Fibroblast of lung (primary cell): Measurements from ENCODE around the gene KIF16B. TPM values are rescaled to one million over a fixed set of nuclear protein-coding genes. Genes with fewer than 3 reads are reported as not detected.

Experiments
- DNase-seq, 2 donors: peaks; one replicate each; pipeline versions ENCODE4 v3.0.0 to v3.0.0-alpha.2; 2010; ENCODE audit warnings: low read depth in 2 of 2
- H2AFZ ChIP-seq: 2 replicates; pipeline ENCODE4 v1.5.1; 2012; ENCODE audit warnings: low read length, control low read depth, inconsistent platforms
- H3K27ac ChIP-seq: 2 replicates; pipeline ENCODE4 v1.5.1; 2011; ENCODE audit warnings: low read length, control low read depth; ENCODE audit not compliant: insufficient read depth
- H3K27me3 ChIP-seq: 2 replicates; pipeline ENCODE4 v1.5.1; 2011; ENCODE audit warnings: mild to moderate bottlenecking, low read length; ENCODE audit not compliant: control insufficient read depth, insufficient read depth
- H3K36me3 ChIP-seq: 2 replicates; pipeline ENCODE4 v1.5.1; 2011; ENCODE audit warnings: low read length; ENCODE audit not compliant: control insufficient read depth, insufficient read depth
- H3K4me1 ChIP-seq: 2 replicates; pipeline ENCODE4 v1.5.1; 2011; ENCODE audit warnings: low read length; ENCODE audit not compliant: control insufficient read depth, insufficient read depth; ENCODE audit errors: extremely low read depth
- H3K4me2 ChIP-seq: 2 replicates; pipeline ENCODE4 v1.5.1; 2011; ENCODE audit warnings: low read length, control low read depth; ENCODE audit not compliant: insufficient read depth; ENCODE audit errors: extremely low read depth
- H3K4me3 ChIP-seq, 4 experiments: fragments of 200-600 bp in 1 of 4; sonication (generic) in 1 of 4; replicated peaks in 1 of 4; 2 replicates each; pipeline ENCODE4 v1.5.1; 2011 to 2016; ENCODE audit warnings: low read length in 4 of 4, low read depth in 3 of 4, mild to moderate bottlenecking in 3 of 4, control low read depth in 2 of 4, inconsistent platforms in 1 of 4, mixed read lengths in 1 of 4; ENCODE audit not compliant: insufficient read depth in 1 of 4; ENCODE audit errors: control extremely low read depth in 1 of 4
- H3K79me2 ChIP-seq: 2 replicates; pipeline ENCODE4 v1.5.1; 2012; ENCODE audit warnings: mild to moderate bottlenecking, low read length, inconsistent platforms; ENCODE audit not compliant: control insufficient read depth, insufficient read depth
- H3K9ac ChIP-seq: 2 replicates; pipeline ENCODE4 v1.5.1; 2011; ENCODE audit warnings: mild to moderate bottlenecking, low read length, control low read depth; ENCODE audit not compliant: insufficient read depth
- H3K9me3 ChIP-seq: 2 replicates; pipeline ENCODE4 v1.5.1; 2012; ENCODE audit warnings: low read depth, low read length; ENCODE audit not compliant: control insufficient read depth, insufficient read depth
- H4K20me1 ChIP-seq: 2 replicates; pipeline ENCODE4 v1.5.1; 2011; ENCODE audit warnings: low read length; ENCODE audit not compliant: control insufficient read depth, insufficient read depth; ENCODE audit errors: extremely low read depth
- EZH2 ChIP-seq: IDR thresholded peaks from 2 replicates; pipeline ENCODE4 v1.5.1; 2012; ENCODE audit warnings: low read length, control low read depth, mild to moderate bottlenecking; ENCODE audit errors: missing control alignments
- polyA plus RNA-seq, 2 donors: library from polyadenylated mRNA; depleted of rRNA in 1 of 2; stranded (reverse) in 1 of 2; unstranded in 1 of 2; fragments of >200 nt; gene quantifications; 2 replicates each; pipeline ENCODE4 v1.2.1, GENCODE V29; 2011 to 2012; ENCODE audit warnings: missing spikeins in 1 of 2
- total RNA-seq: library from RNA; depleted of rRNA; stranded (reverse); fragments of >200 nt; gene quantifications from 2 replicates; pipeline ENCODE4 v1.2.1, GENCODE V29; 2014
- TF ChIP-seq, protein P1 (sequence below), 2 donors: IDR thresholded peaks in 1 of 2; conservative IDR thresholded peaks in 1 of 2; 1 replicate in 1 of 2; 2 replicates in 1 of 2; pipeline ENCODE4 v1.5.1; 2011 to 2012; ENCODE audit warnings: low read length in 2 of 2, control low read depth in 1 of 2, inconsistent platforms in 1 of 2, low read depth in 1 of 2, mild to moderate bottlenecking in 1 of 2

Gene KIF16B
- total and polyA plus RNA-seq, 2 donors (not counting 1 experiment from before 2014, with no cell fraction given), result 7.7 to 17.3 TPM

DNA sequence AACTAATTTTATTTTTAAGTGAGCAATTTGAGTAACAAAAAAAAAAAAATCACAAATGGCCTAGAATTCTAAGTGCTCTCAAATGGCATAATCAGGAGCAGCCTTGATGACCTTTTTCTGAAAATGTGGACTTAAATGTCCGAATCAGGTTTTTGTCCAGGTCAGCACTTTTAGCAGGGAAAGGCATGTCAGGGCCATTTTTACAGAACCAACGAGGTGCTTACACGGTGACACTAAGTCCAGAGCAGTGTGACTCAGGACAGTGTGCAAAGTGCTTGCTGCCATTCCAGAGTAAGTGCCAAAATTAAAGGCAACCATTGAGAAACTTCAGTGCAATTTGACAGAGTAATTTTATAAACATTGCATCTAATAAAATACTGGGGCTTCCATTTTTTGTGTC lies 127.8 kb downstream of the KIF16B start:
- Histone ChIP-seq H4K20me1 (no peaks in the 10 kb centered on the region), H3K9me3 (no peaks in the 10 kb centered on the region), H3K4me2 (no peak overlapping the region), H3K9ac (no peak overlapping the region), H3K27ac (no peak overlapping the region), H3K27me3 (no peaks in the 10 kb centered on the region), H2AFZ (no peak overlapping the region), H3K4me3 (no peak overlapping the region), H3K4me1 (no peaks in the 10 kb centered on the region), H3K36me3 (no peaks in the 10 kb centered on the region), H3K79me2 (no peaks in the 10 kb centered on the region)
- TF ChIP-seq EZH2, result no peak
- TF ChIP-seq, protein P1, sequence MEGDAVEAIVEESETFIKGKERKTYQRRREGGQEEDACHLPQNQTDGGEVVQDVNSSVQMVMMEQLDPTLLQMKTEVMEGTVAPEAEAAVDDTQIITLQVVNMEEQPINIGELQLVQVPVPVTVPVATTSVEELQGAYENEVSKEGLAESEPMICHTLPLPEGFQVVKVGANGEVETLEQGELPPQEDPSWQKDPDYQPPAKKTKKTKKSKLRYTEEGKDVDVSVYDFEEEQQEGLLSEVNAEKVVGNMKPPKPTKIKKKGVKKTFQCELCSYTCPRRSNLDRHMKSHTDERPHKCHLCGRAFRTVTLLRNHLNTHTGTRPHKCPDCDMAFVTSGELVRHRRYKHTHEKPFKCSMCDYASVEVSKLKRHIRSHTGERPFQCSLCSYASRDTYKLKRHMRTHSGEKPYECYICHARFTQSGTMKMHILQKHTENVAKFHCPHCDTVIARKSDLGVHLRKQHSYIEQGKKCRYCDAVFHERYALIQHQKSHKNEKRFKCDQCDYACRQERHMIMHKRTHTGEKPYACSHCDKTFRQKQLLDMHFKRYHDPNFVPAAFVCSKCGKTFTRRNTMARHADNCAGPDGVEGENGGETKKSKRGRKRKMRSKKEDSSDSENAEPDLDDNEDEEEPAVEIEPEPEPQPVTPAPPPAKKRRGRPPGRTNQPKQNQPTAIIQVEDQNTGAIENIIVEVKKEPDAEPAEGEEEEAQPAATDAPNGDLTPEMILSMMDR (conservative IDR thresholded peaks at IDR 0.05 in 1 of 2, IDR thresholded peaks at IDR 0.05 in 1 of 2; ENCODE audit: low read depth in 1 of 2, low read length in 2 of 2), result no peak
- DNase-seq, result no peak

DNA sequence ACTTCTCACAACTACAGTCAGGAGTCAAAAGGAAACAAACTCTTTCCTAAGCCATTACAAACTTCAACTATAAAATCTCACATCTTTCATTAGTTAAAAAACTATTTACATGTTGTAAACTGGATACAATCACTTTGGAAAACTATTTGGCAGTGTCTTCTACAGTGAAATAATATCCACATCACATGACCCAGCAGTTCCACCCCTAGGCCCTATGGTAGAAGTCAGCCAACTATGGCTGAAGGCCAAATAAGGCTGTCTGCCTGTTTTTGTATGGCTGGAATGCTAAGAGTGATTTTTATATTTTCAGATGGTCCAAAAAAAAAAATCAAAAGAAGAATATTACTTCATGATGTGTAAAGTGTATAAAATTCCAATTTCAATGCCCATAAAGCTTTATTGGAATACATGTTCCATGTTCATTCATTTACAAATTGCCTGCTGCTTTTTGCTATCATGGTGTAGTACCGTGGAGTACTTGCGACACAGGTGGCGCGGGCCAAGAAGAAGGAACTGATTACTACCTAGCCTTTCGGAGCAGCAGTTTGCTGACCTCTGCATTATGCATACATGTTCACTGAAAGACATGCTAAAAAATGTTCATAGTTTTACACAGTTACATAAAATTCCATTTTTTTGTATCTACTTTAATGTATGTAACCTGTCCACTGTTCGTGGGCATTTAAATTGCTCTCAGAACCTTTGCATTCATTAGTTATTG lies 129.0 kb downstream of the KIF16B start:
- H3K4me3 ChIP-seq, result no peak overlapping the region
- H3K36me3 ChIP-seq, result no peaks in the 10 kb centered on the region
- no peaks in the 10 kb centered on the region for H3K27me3 ChIP-seq
- DNase-seq, result peak in 1 of 2 donors; percentile 69
- H3K4me1 ChIP-seq, result no peaks in the 10 kb centered on the region
- no peaks in the 10 kb centered on the region for H3K9me3 ChIP-seq
- H3K4me2 ChIP-seq, result no peak overlapping the region
- no peaks in the 10 kb centered on the region for H4K20me1 ChIP-seq
- H2AFZ ChIP-seq, result no peak overlapping the region
- TF ChIP-seq EZH2, result no peak
- TF ChIP-seq, protein P1 (conservative IDR thresholded peaks at IDR 0.05 in 1 of 2, IDR thresholded peaks at IDR 0.05 in 1 of 2; ENCODE audit: low read depth in 1 of 2, low read length in 2 of 2), result no peak
- no peak overlapping the region for H3K27ac ChIP-seq
- no peak overlapping the region for H3K9ac ChIP-seq
- no peaks in the 10 kb centered on the region for H3K79me2 ChIP-seq

DNA sequence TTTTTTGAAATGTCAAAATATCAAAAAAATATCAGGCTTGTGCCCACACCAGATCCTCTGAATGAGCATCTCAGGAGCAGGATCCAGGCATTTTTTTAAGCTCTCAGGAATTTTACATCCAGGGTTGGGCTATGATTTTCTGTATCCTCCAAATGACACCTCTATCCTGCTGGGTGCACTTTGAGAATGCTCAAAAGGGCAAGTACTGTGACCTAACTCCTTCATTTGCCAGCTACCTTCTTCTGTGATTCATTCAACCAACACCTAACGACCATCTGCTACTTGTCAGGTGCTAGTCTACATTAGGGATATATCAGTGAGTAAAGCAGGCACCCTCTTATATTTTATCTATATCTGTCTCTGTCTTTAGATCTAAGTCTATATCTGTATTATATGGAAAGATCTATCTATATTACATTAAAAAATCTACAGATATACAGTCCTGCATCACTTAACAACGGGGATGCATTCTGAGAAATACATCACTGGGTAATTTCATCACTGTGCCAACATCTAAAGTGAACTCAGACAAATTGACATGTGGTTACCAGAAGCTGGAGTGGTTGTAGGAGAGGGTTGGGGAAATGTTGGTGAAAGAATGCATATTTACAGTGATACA lies 131.6 kb downstream of the KIF16B start:
- H3K9ac ChIP-seq, result no peak overlapping the region
- no peak for TF ChIP-seq EZH2
- TF ChIP-seq, protein P1 (conservative IDR thresholded peaks at IDR 0.05 in 1 of 2, IDR thresholded peaks at IDR 0.05 in 1 of 2; ENCODE audit: low read depth in 1 of 2, low read length in 2 of 2), result no peak
- no peak overlapping the region for H3K4me2 ChIP-seq
- DNase-seq, result no peak
- no peaks in the 10 kb centered on the region for H3K9me3 ChIP-seq
- no peak overlapping the region for H2AFZ ChIP-seq
- H3K27me3 ChIP-seq, result no peaks in the 10 kb centered on the region
- H3K79me2 ChIP-seq, result no peaks in the 10 kb centered on the region
- no peak overlapping the region for H3K27ac ChIP-seq
- H3K4me3 ChIP-seq, result no peak overlapping the region
- H4K20me1 ChIP-seq, result no peaks in the 10 kb centered on the region
- H3K4me1 ChIP-seq, result no peaks in the 10 kb centered on the region
- no peaks in the 10 kb centered on the region for H3K36me3 ChIP-seq
